ENCODE measurements around the gene MAP3K12. TPM values are rescaled to one million over a fixed set of nuclear protein-coding genes. Genes with fewer than 3 reads are reported as not detected.

The MAP3K12 gene
- total and polyA plus RNA-seq, 5 donors from 2014 or later: 3.8 to 31.5 (median 4.5) TPM

- peaks cover 56% of the 10 kb centered on the region for H3K36me3 Mint-ChIP-seq
- no peaks in the 10 kb centered on the region for H3K9me3 Mint-ChIP-seq
- Histone ChIP-seq H3K27ac (ENCODE audit: insufficient read depth, low read length, poor library complexity, severe bottlenecking) (no peak overlapping the region), H3K4me3 (ENCODE audit: low read depth, low read length) (no peak overlapping the region), H3K9me3 (ENCODE audit: control insufficient read depth in 2 of 2, low read length in 2 of 2) (no peaks in the 10 kb centered on the region), H3K36me3 (ENCODE audit: control insufficient read depth, insufficient read depth, low read length) (peaks cover 97% of the 10 kb centered on the region), H3K27me3 (ENCODE audit: control insufficient read depth, insufficient read depth, low read length) (no peaks in the 10 kb centered on the region), H3K4me1 (ENCODE audit: control insufficient read depth, insufficient read depth, low read length, poor library complexity, severe bottlenecking) (peaks cover under 1% of the 10 kb centered on the region)
- no peaks in the 10 kb centered on the region for H3K27me3 Mint-ChIP-seq
- H3K4me1 Mint-ChIP-seq: peaks cover 16 to 47% (median 20%) of the 10 kb centered on the region in 4 donors
- ATAC-seq (ENCODE audit: low read depth in 2 of 2) (no peak), DNase-seq (no peak)
- peak overlapping the region in 1 of 3 donors; percentile 9 for H3K27ac Mint-ChIP-seq
- H3K4me3 Mint-ChIP-seq: no peak overlapping the region
These were observed 31.0 kb downstream of the MAP3K12 start for GRCh38 chr12:53468282-53468681.

GRCh38 chr12:53467880-53468279 lies 31.4 kb downstream of the MAP3K12 start:
- Mint-ChIP-seq H3K4me3 (no peak overlapping the region), H3K36me3 (peaks cover 55% of the 10 kb centered on the region), H3K27me3 (no peaks in the 10 kb centered on the region), H3K4me1 (peaks cover 18 to 47% (median 19%) of the 10 kb centered on the region in 4 donors), H3K27ac (no peak overlapping the region), H3K9me3 (no peaks in the 10 kb centered on the region)
- DNase-seq (no peak), ATAC-seq (ENCODE audit: low read depth in 2 of 2) (no peak)
- Histone ChIP-seq H3K36me3 (ENCODE audit: control insufficient read depth, insufficient read depth, low read length) (peaks cover 97% of the 10 kb centered on the region), H3K27ac (ENCODE audit: insufficient read depth, low read length, poor library complexity, severe bottlenecking) (peak overlapping the region; percentile 0), H3K4me3 (ENCODE audit: low read depth, low read length) (no peak overlapping the region), H3K9me3 (ENCODE audit: control insufficient read depth in 2 of 2, low read length in 2 of 2) (no peaks in the 10 kb centered on the region), H3K4me1 (ENCODE audit: control insufficient read depth, insufficient read depth, low read length, poor library complexity, severe bottlenecking) (no peaks in the 10 kb centered on the region), H3K27me3 (ENCODE audit: control insufficient read depth, insufficient read depth, low read length) (no peaks in the 10 kb centered on the region)

- peaks cover 16 to 46% (median 16%) of the 10 kb centered on the region in 4 donors for H3K4me1 Mint-ChIP-seq
- no peaks in the 10 kb centered on the region for H3K27me3 ChIP-seq (ENCODE audit: control insufficient read depth, insufficient read depth, low read length)
- H3K27me3 Mint-ChIP-seq: no peaks in the 10 kb centered on the region
- H3K27ac ChIP-seq (ENCODE audit: insufficient read depth, low read length, poor library complexity, severe bottlenecking): no peak overlapping the region
- H3K9me3 ChIP-seq (ENCODE audit: control insufficient read depth in 2 of 2, low read length in 2 of 2): no peaks in the 10 kb centered on the region
- H3K4me1 ChIP-seq (ENCODE audit: control insufficient read depth, insufficient read depth, low read length, poor library complexity, severe bottlenecking): no peaks in the 10 kb centered on the region
- no peak overlapping the region for H3K4me3 ChIP-seq (ENCODE audit: low read depth, low read length)
- no peak overlapping the region for H3K4me3 Mint-ChIP-seq
- peaks cover 97% of the 10 kb centered on the region for H3K36me3 ChIP-seq (ENCODE audit: control insufficient read depth, insufficient read depth, low read length)
- H3K9me3 Mint-ChIP-seq: no peaks in the 10 kb centered on the region
- H3K36me3 Mint-ChIP-seq: peaks cover 60% of the 10 kb centered on the region
- no peak for ATAC-seq (ENCODE audit: low read depth in 2 of 2)
- peak overlapping the region in 2 of 3 donors; percentile 26 to 67 for H3K27ac Mint-ChIP-seq
- DNase-seq: no peak
These were observed 32.2 kb downstream of the MAP3K12 start for GRCh38 chr12:53467082-53467481.

- H3K4me1 ChIP-seq (ENCODE audit: control insufficient read depth, insufficient read depth, low read length, poor library complexity, severe bottlenecking): no peaks in the 10 kb centered on the region
- Mint-ChIP-seq H3K27ac (peak overlapping the region in 1 of 3 donors; percentile 67), H3K9me3 (no peaks in the 10 kb centered on the region), H3K4me3 (peak overlapping the region in 1 of 4 donors; percentile 54), H3K27me3 (no peaks in the 10 kb centered on the region), H3K36me3 (peaks cover 59% of the 10 kb centered on the region), H3K4me1 (peaks cover 11 to 42% (median 12%) of the 10 kb centered on the region in 4 donors)
- H3K9me3 ChIP-seq (ENCODE audit: control insufficient read depth in 2 of 2, low read length in 2 of 2): no peaks in the 10 kb centered on the region
- no peak for DNase-seq
- H3K36me3 ChIP-seq (ENCODE audit: control insufficient read depth, insufficient read depth, low read length): peaks cover 97% of the 10 kb centered on the region
- ATAC-seq (ENCODE audit: low read depth in 2 of 2): no peak
- no peaks in the 10 kb centered on the region for H3K27me3 ChIP-seq (ENCODE audit: control insufficient read depth, insufficient read depth, low read length)
- H3K27ac ChIP-seq (ENCODE audit: insufficient read depth, low read length, poor library complexity, severe bottlenecking): no peak overlapping the region
- H3K4me3 ChIP-seq (ENCODE audit: low read depth, low read length): no peak overlapping the region
These were observed 32.6 kb downstream of the MAP3K12 start for GRCh38 chr12:53466640-53467039.

- Mint-ChIP-seq H3K27me3 (no peaks in the 10 kb centered on the region), H3K36me3 (peaks cover 60% of the 10 kb centered on the region)
These were observed 33.6 kb downstream of the MAP3K12 start for GRCh38 chr12:53465679-53466078.

GRCh38 chr12:53464685-53465418 lies 34.4 kb downstream of the MAP3K12 start:
- peak overlapping the region in 1 of 3 donors; percentile 71 for H3K27ac Mint-ChIP-seq
- peaks cover 65% of the 10 kb centered on the region for H3K36me3 Mint-ChIP-seq
- ATAC-seq (ENCODE audit: low read depth in 2 of 2) (no peak), DNase-seq (no peak)
- H3K27ac ChIP-seq (ENCODE audit: insufficient read depth, low read length, poor library complexity, severe bottlenecking): peak overlapping the region; percentile 30
- no peak overlapping the region for H3K4me3 ChIP-seq (ENCODE audit: low read depth, low read length)
- H3K9me3 ChIP-seq (ENCODE audit: control insufficient read depth in 2 of 2, low read length in 2 of 2): no peaks in the 10 kb centered on the region
- H3K9me3 Mint-ChIP-seq: no peaks in the 10 kb centered on the region
- H3K4me1 Mint-ChIP-seq: peaks cover 12 to 47% (median 16%) of the 10 kb centered on the region in 4 donors
- peak overlapping the region in 1 of 4 donors; percentile 73 for H3K4me3 Mint-ChIP-seq
- H3K36me3 ChIP-seq (ENCODE audit: control insufficient read depth, insufficient read depth, low read length): peaks cover 99% of the 10 kb centered on the region
- no peaks in the 10 kb centered on the region for H3K27me3 ChIP-seq (ENCODE audit: control insufficient read depth, insufficient read depth, low read length)
- H3K4me1 ChIP-seq (ENCODE audit: control insufficient read depth, insufficient read depth, low read length, poor library complexity, severe bottlenecking): no peaks in the 10 kb centered on the region
- H3K27me3 Mint-ChIP-seq: no peaks in the 10 kb centered on the region

More at GRCh38 chr12:53465679-53466078, 33.6 kb downstream of the MAP3K12 start:
- H3K9me3 ChIP-seq (ENCODE audit: control insufficient read depth in 2 of 2, low read length in 2 of 2): no peaks in the 10 kb centered on the region
- peak overlapping the region; percentile 30 for H3K27ac ChIP-seq (ENCODE audit: insufficient read depth, low read length, poor library complexity, severe bottlenecking)
- H3K27ac Mint-ChIP-seq: peak overlapping the region in 2 of 3 donors; percentile 13 to 71
- H3K9me3 Mint-ChIP-seq: no peaks in the 10 kb centered on the region
- H3K4me1 Mint-ChIP-seq: peaks cover 11 to 44% (median 12%) of the 10 kb centered on the region in 4 donors
- no peaks in the 10 kb centered on the region for H3K27me3 ChIP-seq (ENCODE audit: control insufficient read depth, insufficient read depth, low read length)
- DNase-seq (no peak), ATAC-seq (ENCODE audit: low read depth in 2 of 2) (no peak)
- no peak overlapping the region for H3K4me3 Mint-ChIP-seq
- peaks cover 97% of the 10 kb centered on the region for H3K36me3 ChIP-seq (ENCODE audit: control insufficient read depth, insufficient read depth, low read length)
- no peaks in the 10 kb centered on the region for H3K4me1 ChIP-seq (ENCODE audit: control insufficient read depth, insufficient read depth, low read length, poor library complexity, severe bottlenecking)
- H3K4me3 ChIP-seq (ENCODE audit: low read depth, low read length): no peak overlapping the region

- Histone ChIP-seq H3K27me3 (ENCODE audit: control insufficient read depth, insufficient read depth, low read length) (no peaks in the 10 kb centered on the region), H3K4me1 (ENCODE audit: control insufficient read depth, insufficient read depth, low read length, poor library complexity, severe bottlenecking) (no peaks in the 10 kb centered on the region), H3K36me3 (ENCODE audit: control insufficient read depth, insufficient read depth, low read length) (peaks cover 99% of the 10 kb centered on the region), H3K27ac (ENCODE audit: insufficient read depth, low read length, poor library complexity, severe bottlenecking) (no peak overlapping the region), H3K9me3 (ENCODE audit: control insufficient read depth in 2 of 2, low read length in 2 of 2) (no peaks in the 10 kb centered on the region), H3K4me3 (ENCODE audit: low read depth, low read length) (no peak overlapping the region)
- no peak for DNase-seq
- Mint-ChIP-seq H3K27me3 (no peaks in the 10 kb centered on the region), H3K9me3 (no peaks in the 10 kb centered on the region), H3K36me3 (peaks cover 70% of the 10 kb centered on the region), H3K4me3 (no peak overlapping the region), H3K27ac (peak overlapping the region in 1 of 3 donors; percentile 9), H3K4me1 (peaks cover 15 to 50% (median 19%) of the 10 kb centered on the region in 4 donors)
- no peak for ATAC-seq (ENCODE audit: low read depth in 2 of 2)
These were observed 35.3 kb downstream of the MAP3K12 start for GRCh38 chr12:53463802-53464560.
